ENCODE measurements around the gene NOD1.
"Not testable (repeated sequence)": the region's sequence is repeated elsewhere in the genome, so short reads cannot be mapped to it uniquely, and the experiment has no call there.

The NOD1 gene

DNA sequence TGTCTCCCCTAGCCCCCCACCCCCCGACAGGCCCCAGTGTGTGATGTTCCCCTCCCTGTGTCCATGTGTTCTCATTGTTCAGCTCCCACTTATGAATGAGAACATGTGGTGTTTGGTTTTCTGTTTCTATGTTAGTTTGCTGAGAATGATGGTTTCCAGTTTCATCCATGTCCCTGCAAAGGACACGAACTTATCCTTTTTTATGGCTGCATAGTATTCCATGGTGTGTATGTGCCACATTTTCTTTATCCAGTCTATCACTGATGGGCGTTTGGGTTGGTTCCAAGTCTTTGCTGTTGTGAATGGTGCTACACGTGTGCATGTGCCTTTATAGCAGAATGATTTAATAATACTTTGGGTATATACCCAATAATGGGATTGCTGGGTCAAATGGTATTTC lies 97.8 kb downstream of the NOD1 start:
- H3K9me3 ChIP-seq (ENCODE audit: control insufficient read depth, insufficient read depth, low read depth, low read length); H3K27ac ChIP-seq (ENCODE audit: extremely low read depth, low read depth, low read length); H3K4me3 ChIP-seq (ENCODE audit: low read depth, low read length); H3K36me3 ChIP-seq (ENCODE audit: control insufficient read depth in 2 of 2, insufficient read depth in 1 of 2, low read length in 2 of 2); POLR2A ChIA-PET; H3K4me1 ChIP-seq (ENCODE audit: control insufficient read depth, insufficient read depth, low read length): not testable (repeated sequence)
- CTCF ChIA-PET: interaction anchor here (0.7 kb wide), 1 partner anchor 194 kb away, joined by 4 read pairs; no protein-coding TSS in a partner anchor
- TF ChIP-seq, protein P1, sequence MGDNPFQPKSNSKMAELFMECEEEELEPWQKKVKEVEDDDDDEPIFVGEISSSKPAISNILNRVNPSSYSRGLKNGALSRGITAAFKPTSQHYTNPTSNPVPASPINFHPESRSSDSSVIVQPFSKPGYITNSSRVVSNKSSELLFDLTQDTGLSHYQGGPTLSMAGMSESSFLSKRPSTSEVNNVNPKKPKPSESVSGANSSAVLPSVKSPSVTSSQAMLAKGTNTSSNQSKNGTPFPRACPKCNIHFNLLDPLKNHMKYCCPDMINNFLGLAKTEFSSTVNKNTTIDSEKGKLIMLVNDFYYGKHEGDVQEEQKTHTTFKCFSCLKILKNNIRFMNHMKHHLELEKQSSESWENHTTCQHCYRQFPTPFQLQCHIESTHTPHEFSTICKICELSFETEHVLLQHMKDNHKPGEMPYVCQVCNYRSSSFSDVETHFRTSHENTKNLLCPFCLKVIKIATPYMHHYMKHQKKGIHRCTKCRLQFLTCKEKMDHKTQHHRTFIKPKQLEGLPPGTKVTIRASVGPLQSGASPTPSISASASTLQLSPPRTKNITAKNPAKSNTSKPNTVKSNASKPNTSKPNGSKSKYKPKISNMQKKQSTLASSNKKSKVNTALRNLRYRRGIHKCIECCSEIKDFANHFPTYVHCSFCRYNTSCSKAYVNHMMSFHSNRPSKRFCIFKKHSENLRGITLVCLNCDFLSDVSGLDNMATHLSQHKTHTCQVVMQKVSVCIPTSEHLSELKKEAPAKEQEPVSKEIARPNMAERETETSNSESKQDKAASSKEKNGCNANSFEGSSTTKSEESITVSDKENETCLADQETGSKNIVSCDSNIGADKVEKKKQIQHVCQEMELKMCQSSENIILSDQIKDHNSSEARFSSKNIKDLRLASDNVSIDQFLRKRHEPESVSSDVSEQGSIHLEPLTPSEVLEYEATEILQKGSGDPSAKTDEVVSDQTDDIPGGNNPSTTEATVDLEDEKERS (tag by site-specific recombination; IDR thresholded peaks at IDR 0.05): 0 out of 2 replicates have a peak, but pooled peaks have one; percentile 22
- peak; percentile 86 for TF ChIP-seq ZNF146 (tag by site-specific recombination; IDR thresholded peaks at IDR 0.05)

DNA sequence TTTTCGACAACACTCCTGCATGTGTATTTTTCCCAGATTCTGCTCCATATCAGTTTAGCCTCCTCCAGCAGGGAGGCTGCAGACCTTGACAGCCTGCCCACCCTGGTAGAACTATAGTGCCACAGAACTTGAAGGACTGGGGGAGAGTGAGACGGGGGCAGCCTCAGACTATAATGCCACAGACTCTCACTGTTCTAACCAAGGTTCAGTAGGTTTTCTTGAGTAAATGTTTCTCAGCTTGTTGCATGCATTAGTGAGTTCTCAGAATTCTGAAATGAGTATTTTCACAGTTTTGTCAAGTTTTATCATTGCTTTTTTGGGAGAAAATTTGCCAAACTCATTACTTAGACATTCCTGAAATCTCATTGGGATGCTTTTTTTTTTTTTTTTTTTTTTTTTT lies 98.3 kb downstream of the NOD1 start:
- H3K9me3 ChIP-seq (ENCODE audit: control insufficient read depth, insufficient read depth, low read depth, low read length): no peaks in the 10 kb centered on the region
- H3K4me1 ChIP-seq (ENCODE audit: control insufficient read depth, insufficient read depth, low read length): no peaks in the 10 kb centered on the region
- CTCF ChIA-PET: interaction anchor here (0.7 kb wide), 1 partner anchor 195 kb away, joined by 4 read pairs; no protein-coding TSS in a partner anchor
- TF ChIP-seq ZNF37A (tag by site-specific recombination; IDR thresholded peaks at IDR 0.05): no peak
- no peak for TF ChIP-seq ZNF132 (tag by site-specific recombination; IDR thresholded peaks at IDR 0.05; ENCODE audit: borderline replicate concordance)
- TF ChIP-seq ZNF335 (tag by site-specific recombination; conservative IDR thresholded peaks at IDR 0.05): no peak
- TF ChIP-seq ZNF677 (tag by site-specific recombination; IDR thresholded peaks at IDR 0.05): peak; percentile 96
- TF ChIP-seq RBAK (tag by site-specific recombination; IDR thresholded peaks at IDR 0.05): no peak
- no peak overlapping the region for H3K4me3 ChIP-seq (ENCODE audit: low read depth, low read length)
- H3K27ac ChIP-seq (ENCODE audit: extremely low read depth, low read depth, low read length): no peak overlapping the region
- H3K36me3 ChIP-seq (ENCODE audit: control insufficient read depth in 2 of 2, insufficient read depth in 1 of 2, low read length in 2 of 2): no peaks in the 10 kb centered on the region
- POLR2A ChIA-PET: no interaction called here

DNA sequence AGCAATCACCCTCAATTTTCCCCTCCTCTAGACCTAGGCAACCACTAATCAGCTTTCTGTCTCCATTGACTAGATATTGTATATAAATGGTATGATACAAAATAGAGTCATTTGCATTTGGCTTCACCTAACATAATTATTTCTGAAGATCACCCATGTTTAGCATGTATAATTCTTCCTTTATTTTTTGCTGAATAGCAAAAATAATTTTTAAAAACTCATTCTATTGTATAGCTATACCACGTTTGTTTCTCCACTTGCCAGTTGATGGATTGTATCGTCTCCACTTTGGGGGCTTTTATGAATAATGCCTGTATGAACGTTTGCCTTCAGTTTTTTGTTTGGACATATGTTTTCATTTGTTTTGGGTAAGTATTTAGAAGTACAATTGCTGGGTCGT lies 98.8 kb downstream of the NOD1 start:
- CTCF ChIA-PET: no interaction called here

DNA sequence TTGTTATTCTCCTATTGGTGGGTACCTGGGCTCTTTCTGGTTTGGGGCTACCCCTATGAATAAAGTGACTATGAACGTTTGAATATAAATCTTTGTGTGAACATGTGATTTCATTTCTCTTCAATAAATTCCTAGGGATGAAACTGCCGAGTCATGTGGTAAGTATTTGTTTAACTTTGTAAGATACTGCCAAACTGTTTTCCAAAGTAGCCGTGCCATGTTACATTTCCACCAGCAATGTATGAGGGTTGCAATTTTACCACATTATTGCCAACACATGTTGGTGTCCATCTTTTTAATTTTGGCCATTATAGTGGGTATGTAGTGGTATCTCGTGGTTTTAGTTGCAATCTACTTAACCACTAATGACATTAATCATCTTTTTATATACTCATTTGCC lies 99.5 kb downstream of the NOD1 start:
- ChIA-PET CTCF (no interaction called here), POLR2A (no interaction called here)
- H3K27ac ChIP-seq (ENCODE audit: extremely low read depth, low read depth, low read length): no peak overlapping the region
- TF ChIP-seq, protein P2, sequence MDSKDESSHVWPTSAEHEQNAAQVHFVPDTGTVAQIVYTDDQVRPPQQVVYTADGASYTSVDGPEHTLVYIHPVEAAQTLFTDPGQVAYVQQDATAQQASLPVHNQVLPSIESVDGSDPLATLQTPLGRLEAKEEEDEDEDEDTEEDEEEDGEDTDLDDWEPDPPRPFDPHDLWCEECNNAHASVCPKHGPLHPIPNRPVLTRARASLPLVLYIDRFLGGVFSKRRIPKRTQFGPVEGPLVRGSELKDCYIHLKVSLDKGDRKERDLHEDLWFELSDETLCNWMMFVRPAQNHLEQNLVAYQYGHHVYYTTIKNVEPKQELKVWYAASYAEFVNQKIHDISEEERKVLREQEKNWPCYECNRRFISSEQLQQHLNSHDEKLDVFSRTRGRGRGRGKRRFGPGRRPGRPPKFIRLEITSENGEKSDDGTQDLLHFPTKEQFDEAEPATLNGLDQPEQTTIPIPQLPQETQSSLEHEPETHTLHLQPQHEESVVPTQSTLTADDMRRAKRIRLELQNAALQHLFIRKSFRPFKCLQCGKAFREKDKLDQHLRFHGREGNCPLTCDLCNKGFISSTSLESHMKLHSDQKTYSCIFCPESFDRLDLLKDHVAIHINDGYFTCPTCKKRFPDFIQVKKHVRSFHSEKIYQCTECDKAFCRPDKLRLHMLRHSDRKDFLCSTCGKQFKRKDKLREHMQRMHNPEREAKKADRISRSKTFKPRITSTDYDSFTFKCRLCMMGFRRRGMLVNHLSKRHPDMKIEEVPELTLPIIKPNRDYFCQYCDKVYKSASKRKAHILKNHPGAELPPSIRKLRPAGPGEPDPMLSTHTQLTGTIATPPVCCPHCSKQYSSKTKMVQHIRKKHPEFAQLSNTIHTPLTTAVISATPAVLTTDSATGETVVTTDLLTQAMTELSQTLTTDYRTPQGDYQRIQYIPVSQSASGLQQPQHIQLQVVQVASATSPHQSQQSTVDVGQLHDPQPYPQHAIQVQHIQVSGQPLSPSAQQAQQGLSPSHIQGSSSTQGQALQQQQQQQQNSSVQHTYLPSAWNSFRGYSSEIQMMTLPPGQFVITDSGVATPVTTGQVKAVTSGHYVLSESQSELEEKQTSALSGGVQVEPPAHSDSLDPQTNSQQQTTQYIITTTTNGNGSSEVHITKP (tag by site-specific recombination; IDR thresholded peaks at IDR 0.05): no peak
- TF ChIP-seq, protein P3, sequence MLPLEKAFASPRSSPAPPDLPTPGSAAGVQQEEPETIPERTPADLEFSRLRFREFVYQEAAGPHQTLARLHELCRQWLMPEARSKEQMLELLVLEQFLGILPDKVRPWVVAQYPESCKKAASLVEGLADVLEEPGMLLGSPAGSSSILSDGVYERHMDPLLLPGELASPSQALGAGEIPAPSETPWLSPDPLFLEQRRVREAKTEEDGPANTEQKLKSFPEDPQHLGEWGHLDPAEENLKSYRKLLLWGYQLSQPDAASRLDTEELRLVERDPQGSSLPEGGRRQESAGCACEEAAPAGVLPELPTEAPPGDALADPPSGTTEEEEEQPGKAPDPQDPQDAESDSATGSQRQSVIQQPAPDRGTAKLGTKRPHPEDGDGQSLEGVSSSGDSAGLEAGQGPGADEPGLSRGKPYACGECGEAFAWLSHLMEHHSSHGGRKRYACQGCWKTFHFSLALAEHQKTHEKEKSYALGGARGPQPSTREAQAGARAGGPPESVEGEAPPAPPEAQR (tag by site-specific recombination; IDR thresholded peaks at IDR 0.05): no peak
- TF ChIP-seq ZNF521 (tag by site-specific recombination; IDR thresholded peaks at IDR 0.05) (no peak), ZNF2 (tag by site-specific recombination; IDR thresholded peaks at IDR 0.05) (no peak), ZNF394 (tag by site-specific recombination; IDR thresholded peaks at IDR 0.05; ENCODE audit: borderline replicate concordance) (no peak), ZFP41 (tag by site-specific recombination; IDR thresholded peaks at IDR 0.05; ENCODE audit: borderline replicate concordance) (no peak)
- TF ChIP-seq, protein P4, sequence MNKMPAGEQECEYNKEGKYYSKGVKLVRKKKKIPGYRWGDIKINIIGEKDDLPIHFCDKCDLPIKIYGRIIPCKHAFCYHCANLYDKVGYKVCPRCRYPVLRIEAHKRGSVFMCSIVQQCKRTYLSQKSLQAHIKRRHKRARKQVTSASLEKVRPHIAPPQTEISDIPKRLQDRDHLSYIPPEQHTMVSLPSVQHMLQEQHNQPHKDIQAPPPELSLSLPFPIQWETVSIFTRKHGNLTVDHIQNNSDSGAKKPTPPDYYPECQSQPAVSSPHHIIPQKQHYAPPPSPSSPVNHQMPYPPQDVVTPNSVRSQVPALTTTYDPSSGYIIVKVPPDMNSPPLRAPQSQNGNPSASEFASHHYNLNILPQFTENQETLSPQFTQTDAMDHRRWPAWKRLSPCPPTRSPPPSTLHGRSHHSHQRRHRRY (tag by site-specific recombination; IDR thresholded peaks at IDR 0.05): no peak
- TF ChIP-seq, protein P5, sequence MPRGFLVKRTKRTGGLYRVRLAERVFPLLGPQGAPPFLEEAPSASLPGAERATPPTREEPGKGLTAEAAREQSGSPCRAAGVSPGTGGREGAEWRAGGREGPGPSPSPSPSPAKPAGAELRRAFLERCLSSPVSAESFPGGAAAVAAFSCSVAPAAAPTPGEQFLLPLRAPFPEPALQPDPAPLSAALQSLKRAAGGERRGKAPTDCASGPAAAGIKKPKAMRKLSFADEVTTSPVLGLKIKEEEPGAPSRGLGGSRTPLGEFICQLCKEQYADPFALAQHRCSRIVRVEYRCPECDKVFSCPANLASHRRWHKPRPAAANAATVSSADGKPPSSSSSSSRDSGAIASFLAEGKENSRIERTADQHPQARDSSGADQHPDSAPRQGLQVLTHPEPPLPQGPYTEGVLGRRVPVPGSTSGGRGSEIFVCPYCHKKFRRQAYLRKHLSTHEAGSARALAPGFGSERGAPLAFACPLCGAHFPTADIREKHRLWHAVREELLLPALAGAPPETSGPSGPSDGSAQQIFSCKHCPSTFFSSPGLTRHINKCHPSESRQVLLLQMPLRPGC (tag by site-specific recombination; IDR thresholded peaks at IDR 0.05): no peak
- H3K9me3 ChIP-seq (ENCODE audit: control insufficient read depth, insufficient read depth, low read depth, low read length): no peaks in the 10 kb centered on the region
- no peak overlapping the region for H3K4me3 ChIP-seq (ENCODE audit: low read depth, low read length)
- H3K4me1 ChIP-seq (ENCODE audit: control insufficient read depth, insufficient read depth, low read length): no peaks in the 10 kb centered on the region
- no peaks in the 10 kb centered on the region for H3K36me3 ChIP-seq (ENCODE audit: control insufficient read depth in 2 of 2, insufficient read depth in 1 of 2, low read length in 2 of 2)

More for the DNA sequence above, 98.8 kb downstream of the NOD1 start:
- Histone ChIP-seq H3K27ac (ENCODE audit: extremely low read depth, low read depth, low read length) (no peak overlapping the region), H3K9me3 (ENCODE audit: control insufficient read depth, insufficient read depth, low read depth, low read length) (no peaks in the 10 kb centered on the region), H3K4me1 (ENCODE audit: control insufficient read depth, insufficient read depth, low read length) (no peaks in the 10 kb centered on the region), H3K4me3 (ENCODE audit: low read depth, low read length) (no peak overlapping the region), H3K36me3 (ENCODE audit: control insufficient read depth in 2 of 2, insufficient read depth in 1 of 2, low read length in 2 of 2) (no peaks in the 10 kb centered on the region)
- no peak for TF ChIP-seq ZNF335 (tag by site-specific recombination; conservative IDR thresholded peaks at IDR 0.05)
- TF ChIP-seq ZSCAN23 (tag by site-specific recombination; IDR thresholded peaks at IDR 0.05): no peak
- no peak for TF ChIP-seq GLIS1 (tag by site-specific recombination; IDR thresholded peaks at IDR 0.05)
- POLR2A ChIA-PET: no interaction called here

Measured in HEK293 (cell line).